Cardiac muscle cell (in vitro differentiated cells and primary cell): ENCODE results near the gene CFHR3. TPM values are rescaled to one million over a fixed set of nuclear protein-coding genes. Genes with fewer than 3 reads are reported as not detected.
A peak's percentile ranks its signal among the peaks of the same experiment; 100 is the strongest.
"Not testable (repeated sequence)": the region's sequence is repeated elsewhere in the genome, so short reads cannot be mapped to it uniquely, and the experiment has no call there.

Experiments
- DNase-seq, 2 donors: peaks; one replicate each; pipeline versions ENCODE4 v3.0.0 to v3.0.0-alpha.2; 2010 to 2017; ENCODE audit warnings: low read depth in 1 of 2, low spot score in 1 of 2
- H3K27ac ChIP-seq: fragments of 200-600 bp; sonication (generic); 2 replicates; pipeline ENCODE4 v1.5.1; 2016
- H3K27me3 ChIP-seq: fragments of 200-600 bp; sonication (generic); 2 replicates; pipeline ENCODE4 v1.6.0; 2016; ENCODE audit warnings: control low read depth
- H3K36me3 ChIP-seq: fragments of 200-600 bp; sonication (generic); 2 replicates; pipeline ENCODE4 v1.5.1; 2016; ENCODE audit warnings: control low read depth
- H3K4me1 ChIP-seq: fragments of 200-600 bp; sonication (generic); 2 replicates; pipeline ENCODE4 v1.8.1; 2017; ENCODE audit warnings: low read depth, mild to moderate bottlenecking, mixed run types
- H3K4me3 ChIP-seq: fragments of 200-600 bp; sonication (generic); 2 replicates; pipeline ENCODE4 v1.5.1; 2016; ENCODE audit warnings: mild to moderate bottlenecking
- H3K9me3 ChIP-seq: fragments of 200-600 bp; sonication (generic); 2 replicates; pipeline ENCODE4 v1.5.1; 2017; ENCODE audit warnings: low read depth, mild to moderate bottlenecking, control low read depth
- polyA plus RNA-seq: library from polyadenylated mRNA; unstranded; fragments of >200 nt; fragmentation: Nextera tagmentation; extraction: Ambion mirVana; gene quantifications from 2 replicates; pipeline ENCODE4 v1.2.1, GENCODE V29; 2016
- total RNA-seq: library from RNA; depleted of rRNA; stranded (reverse); fragments of >200 nt; gene quantifications from 2 replicates; pipeline ENCODE4 v1.2.3, GENCODE V29; 2016
- TF ChIP-seq, protein P1 (sequence below): IDR thresholded peaks from 2 replicates; pipeline ENCODE4 v1.5.1; 2012; ENCODE audit warnings: low read depth, mild to moderate bottlenecking, low read length

The CFHR3 gene
- total and polyA plus RNA-seq, 2 experiments from 2014 or later: 0.39 TPM; not detected in 1

DNA sequence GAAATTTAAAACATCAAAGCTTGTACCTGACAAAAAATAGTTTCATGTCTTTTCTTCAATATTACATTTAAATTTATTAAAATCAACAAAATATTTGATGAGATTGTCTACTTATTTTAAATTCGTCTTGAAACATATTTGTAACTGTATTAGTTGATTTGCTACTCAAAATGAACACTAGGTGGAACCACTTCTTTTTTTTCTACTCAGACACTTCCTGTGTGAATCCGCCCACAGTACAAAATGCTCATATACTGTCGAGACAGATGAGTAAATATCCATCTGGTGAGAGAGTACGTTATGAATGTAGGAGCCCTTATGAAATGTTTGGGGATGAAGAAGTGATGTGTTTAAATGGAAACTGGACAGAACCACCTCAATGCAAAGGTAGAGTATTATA is 53.2 kb downstream of the CFHR3 start:
- TF ChIP-seq, protein P1, sequence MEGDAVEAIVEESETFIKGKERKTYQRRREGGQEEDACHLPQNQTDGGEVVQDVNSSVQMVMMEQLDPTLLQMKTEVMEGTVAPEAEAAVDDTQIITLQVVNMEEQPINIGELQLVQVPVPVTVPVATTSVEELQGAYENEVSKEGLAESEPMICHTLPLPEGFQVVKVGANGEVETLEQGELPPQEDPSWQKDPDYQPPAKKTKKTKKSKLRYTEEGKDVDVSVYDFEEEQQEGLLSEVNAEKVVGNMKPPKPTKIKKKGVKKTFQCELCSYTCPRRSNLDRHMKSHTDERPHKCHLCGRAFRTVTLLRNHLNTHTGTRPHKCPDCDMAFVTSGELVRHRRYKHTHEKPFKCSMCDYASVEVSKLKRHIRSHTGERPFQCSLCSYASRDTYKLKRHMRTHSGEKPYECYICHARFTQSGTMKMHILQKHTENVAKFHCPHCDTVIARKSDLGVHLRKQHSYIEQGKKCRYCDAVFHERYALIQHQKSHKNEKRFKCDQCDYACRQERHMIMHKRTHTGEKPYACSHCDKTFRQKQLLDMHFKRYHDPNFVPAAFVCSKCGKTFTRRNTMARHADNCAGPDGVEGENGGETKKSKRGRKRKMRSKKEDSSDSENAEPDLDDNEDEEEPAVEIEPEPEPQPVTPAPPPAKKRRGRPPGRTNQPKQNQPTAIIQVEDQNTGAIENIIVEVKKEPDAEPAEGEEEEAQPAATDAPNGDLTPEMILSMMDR: peak; percentile 34
- DNase-seq: peak; percentile 19 to 73
- not testable (repeated sequence) for H3K9me3 ChIP-seq, H3K4me1 ChIP-seq, H3K4me3 ChIP-seq, H3K36me3 ChIP-seq, H3K27me3 ChIP-seq, H3K27ac ChIP-seq

Other genes starting within 250 kb of the CFHR3 start
- 2.7 and 5.0 TPM in 2 replicates for gene KCNT2, start 166.4 kb upstream of the CFHR3 start, total RNA-seq
- 2.0 and 3.4 TPM in 2 replicates for gene KCNT2, start 166.4 kb upstream of the CFHR3 start, polyA plus RNA-seq
- gene CFH, start 122.8 kb upstream of the CFHR3 start, total RNA-seq: 0.09 and 0.18 TPM in 2 replicates
- 0.09 TPM in 1 of 2 replicates, not detected in the other for gene CFH, start 122.8 kb upstream of the CFHR3 start, polyA plus RNA-seq
- gene CFHR1, start 44.9 kb downstream of the CFHR3 start, total RNA-seq: 0.25 TPM in 1 of 2 replicates, not detected in the other
- gene CFHR1, start 44.9 kb downstream of the CFHR3 start, polyA plus RNA-seq: not detected in 2 replicates
- not detected in 2 replicates for gene CFHR4, start 113.2 kb downstream of the CFHR3 start, total RNA-seq
- gene CFHR4, start 113.2 kb downstream of the CFHR3 start, polyA plus RNA-seq: not detected in 2 replicates
- gene CFHR2, start 168.9 kb downstream of the CFHR3 start, total RNA-seq: not detected in 2 replicates
- not detected in 2 replicates for gene CFHR2, start 168.9 kb downstream of the CFHR3 start, polyA plus RNA-seq
- 0.39 TPM in 1 of 2 replicates, not detected in the other for gene CFHR5, start 202.7 kb downstream of the CFHR3 start, total RNA-seq
- gene CFHR5, start 202.7 kb downstream of the CFHR3 start, polyA plus RNA-seq: not detected in 2 replicates